Measurements from ENCODE around the gene ZSCAN9. TPM values are rescaled to one million over a fixed set of nuclear protein-coding genes. Genes with fewer than 3 reads are reported as not detected.
A peak's percentile ranks its signal among the peaks of the same experiment; 100 is the strongest.

Gene ZSCAN9
- total and polyA plus RNA-seq, 4 donors: 4.4 to 18.5 (median 14.7) TPM

- Histone ChIP-seq H3K4me3 (ENCODE audit: low read length in 2 of 2) (no peak overlapping the region), H3K4me1 (ENCODE audit: control insufficient read depth in 1 of 2, insufficient read depth in 2 of 2, low read length in 2 of 2) (no peaks in the 10 kb centered on the region), H3K27me3 (ENCODE audit: control insufficient read depth in 1 of 2, insufficient read depth in 2 of 2, low read length in 1 of 2) (no peaks in the 10 kb centered on the region), H3K27ac (ENCODE audit: low read depth in 1 of 2, low read length in 2 of 2) (no peak overlapping the region), H3K36me3 (ENCODE audit: control insufficient read depth in 1 of 2, insufficient read depth in 2 of 2, low read length in 1 of 2) (no peaks in the 10 kb centered on the region), H3K9me3 (ENCODE audit: control insufficient read depth, low read length) (peaks cover 4% of the 10 kb centered on the region)
- DNase-seq (no peak), ATAC-seq (ENCODE audit: low FRiP score) (no peak)
- intact Hi-C loops (cut with DNase I): no loop called here
- WGBS, 2 donors: 12 to 14% methylated on average over 15 of the region's 15 CpGs
Measured at GRCh38 chr6:28206928-28207509, 18.1 kb upstream of the ZSCAN9 start.

GRCh38 chr6:28207510-28208110, 17.5 kb upstream of the ZSCAN9 start:
- H3K36me3 ChIP-seq (ENCODE audit: control insufficient read depth in 1 of 2, insufficient read depth in 2 of 2, low read length in 1 of 2): no peaks in the 10 kb centered on the region
- WGBS, 2 donors: 2% methylated on average over 35 of the region's 35 CpGs
- no peak overlapping the region for H3K27ac ChIP-seq (ENCODE audit: low read depth in 1 of 2, low read length in 2 of 2)
- peak in 1 of 2 donors; percentile 56 for DNase-seq
- H3K4me3 ChIP-seq (ENCODE audit: low read length in 2 of 2): no peak overlapping the region
- ATAC-seq (ENCODE audit: low FRiP score): no peak
- no peaks in the 10 kb centered on the region for H3K4me1 ChIP-seq (ENCODE audit: control insufficient read depth in 1 of 2, insufficient read depth in 2 of 2, low read length in 2 of 2)
- peaks cover 4% of the 10 kb centered on the region for H3K9me3 ChIP-seq (ENCODE audit: control insufficient read depth, low read length)
- no peaks in the 10 kb centered on the region for H3K27me3 ChIP-seq (ENCODE audit: control insufficient read depth in 1 of 2, insufficient read depth in 2 of 2, low read length in 1 of 2)
- intact Hi-C loops (cut with DNase I): no loop called here

GRCh38 chr6:28208111-28208659, 16.9 kb upstream of the ZSCAN9 start:
- Histone ChIP-seq H3K27ac (ENCODE audit: low read depth in 1 of 2, low read length in 2 of 2) (no peak overlapping the region), H3K9me3 (ENCODE audit: control insufficient read depth, low read length) (peaks cover 2% of the 10 kb centered on the region), H3K4me3 (ENCODE audit: low read length in 2 of 2) (no peak overlapping the region), H3K27me3 (ENCODE audit: control insufficient read depth in 1 of 2, insufficient read depth in 2 of 2, low read length in 1 of 2) (no peaks in the 10 kb centered on the region), H3K36me3 (ENCODE audit: control insufficient read depth in 1 of 2, insufficient read depth in 2 of 2, low read length in 1 of 2) (no peaks in the 10 kb centered on the region), H3K4me1 (ENCODE audit: control insufficient read depth in 1 of 2, insufficient read depth in 2 of 2, low read length in 2 of 2) (no peaks in the 10 kb centered on the region)
- DNase-seq: no peak
- no peak for ATAC-seq (ENCODE audit: low FRiP score)
- 5 to 9% methylated on average over 23 of the region's 23 CpGs for WGBS, 2 donors
- intact Hi-C loops (cut with DNase I): no loop called here

GRCh38 chr6:28209753-28210535, 15.1 kb upstream of the ZSCAN9 start:
- DNase-seq: no peak
- H3K27me3 ChIP-seq (ENCODE audit: control insufficient read depth in 1 of 2, insufficient read depth in 2 of 2, low read length in 1 of 2): no peaks in the 10 kb centered on the region
- WGBS, 2 donors: 50 to 52% methylated on average over 7 of the region's 7 CpGs

GRCh38 chr6:28211840-28212509, 13.1 kb upstream of the ZSCAN9 start:
- DNase-seq: no peak
- no peaks in the 10 kb centered on the region for H3K4me1 ChIP-seq (ENCODE audit: control insufficient read depth in 1 of 2, insufficient read depth in 2 of 2, low read length in 2 of 2)
- H3K27me3 ChIP-seq (ENCODE audit: control insufficient read depth in 1 of 2, insufficient read depth in 2 of 2, low read length in 1 of 2): no peaks in the 10 kb centered on the region
- no peak overlapping the region for H3K27ac ChIP-seq (ENCODE audit: low read depth in 1 of 2, low read length in 2 of 2)
- H3K36me3 ChIP-seq (ENCODE audit: control insufficient read depth in 1 of 2, insufficient read depth in 2 of 2, low read length in 1 of 2): no peaks in the 10 kb centered on the region
- H3K4me3 ChIP-seq (ENCODE audit: low read length in 2 of 2): peak overlapping the region in 1 of 2 donors; percentile 18
- no peaks in the 10 kb centered on the region for H3K9me3 ChIP-seq (ENCODE audit: control insufficient read depth, low read length)
- no peak for ATAC-seq (ENCODE audit: low FRiP score)
- WGBS, 2 donors: 7 to 8% methylated on average over 16 of the region's 16 CpGs
- intact Hi-C loops (cut with DNase I): loop anchor here (5.0 to 10.0 kb wide), 2 partner anchors 67 to 70 kb away; partner anchors contain the start of gene ZKSCAN8 (in 2 of the 2)

More at GRCh38 chr6:28209753-28210535, 15.1 kb upstream of the ZSCAN9 start:
- H3K9me3 ChIP-seq (ENCODE audit: control insufficient read depth, low read length): peaks cover 1% of the 10 kb centered on the region
- no peak overlapping the region for H3K4me3 ChIP-seq (ENCODE audit: low read length in 2 of 2)
- H3K4me1 ChIP-seq (ENCODE audit: control insufficient read depth in 1 of 2, insufficient read depth in 2 of 2, low read length in 2 of 2): no peaks in the 10 kb centered on the region
- no peaks in the 10 kb centered on the region for H3K36me3 ChIP-seq (ENCODE audit: control insufficient read depth in 1 of 2, insufficient read depth in 2 of 2, low read length in 1 of 2)
- no peak for ATAC-seq (ENCODE audit: low FRiP score)
- intact Hi-C loops (cut with DNase I): loop anchor here (5.0 to 10.0 kb wide), 2 partner anchors 65 to 68 kb away; partner anchors contain the start of gene ZKSCAN8 (in 2 of the 2)
- H3K27ac ChIP-seq (ENCODE audit: low read depth in 1 of 2, low read length in 2 of 2): no peak overlapping the region

DNA sequence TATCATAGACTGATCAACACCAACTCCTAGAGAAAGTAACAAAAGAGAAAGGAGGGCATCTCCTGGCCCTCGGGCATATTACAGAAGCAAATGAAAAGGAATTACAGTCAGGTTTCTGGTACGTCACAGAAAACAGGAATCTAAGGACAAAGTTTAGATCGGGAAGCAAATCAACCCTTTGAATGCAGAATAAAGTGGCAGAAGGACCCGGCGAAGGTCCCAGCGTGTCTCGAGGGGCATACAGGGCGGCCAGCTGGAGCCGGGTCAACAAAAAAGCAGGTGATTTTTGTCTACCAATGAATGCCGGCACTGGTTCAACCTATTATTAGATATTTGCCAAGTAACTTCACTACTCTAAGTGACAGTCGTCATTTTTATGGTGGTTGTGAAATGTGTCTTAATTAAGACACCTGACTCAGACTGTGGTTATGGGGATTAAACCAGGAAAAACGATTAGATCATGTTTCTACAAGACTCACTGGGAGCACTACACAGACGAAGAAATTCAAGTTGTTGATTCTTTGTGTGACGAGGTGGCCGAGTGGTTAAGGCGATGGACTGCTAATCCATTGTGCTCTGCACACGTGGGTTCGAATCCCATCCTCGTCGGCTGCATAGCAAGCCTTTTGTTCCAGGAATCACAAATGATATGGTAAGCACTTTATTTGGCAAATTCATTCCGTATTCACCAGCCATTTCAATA, 12.4 kb upstream of the ZSCAN9 start:
- H3K27me3 ChIP-seq (ENCODE audit: control insufficient read depth in 1 of 2, insufficient read depth in 2 of 2, low read length in 1 of 2): no peaks in the 10 kb centered on the region
- no peak for DNase-seq
- no peaks in the 10 kb centered on the region for H3K4me1 ChIP-seq (ENCODE audit: control insufficient read depth in 1 of 2, insufficient read depth in 2 of 2, low read length in 2 of 2)
- intact Hi-C loops (cut with DNase I): loop anchor here (5.0 to 10.0 kb wide), 2 partner anchors 68 to 70 kb away; partner anchors contain the start of gene ZKSCAN8 (in 2 of the 2)
- WGBS, 2 donors: 2% methylated on average over 21 of the region's 21 CpGs
- H3K4me3 ChIP-seq (ENCODE audit: low read length in 2 of 2): peak overlapping the region in 1 of 2 donors; percentile 18
- no peak for ATAC-seq (ENCODE audit: low FRiP score)
- H3K9me3 ChIP-seq (ENCODE audit: control insufficient read depth, low read length): no peaks in the 10 kb centered on the region
- no peak overlapping the region for H3K27ac ChIP-seq (ENCODE audit: low read depth in 1 of 2, low read length in 2 of 2)
- no peaks in the 10 kb centered on the region for H3K36me3 ChIP-seq (ENCODE audit: control insufficient read depth in 1 of 2, insufficient read depth in 2 of 2, low read length in 1 of 2)

- DNase-seq (no peak), ATAC-seq (ENCODE audit: low FRiP score) (no peak)
- H3K27ac ChIP-seq (ENCODE audit: low read depth in 1 of 2, low read length in 2 of 2): no peak overlapping the region
- WGBS, 2 donors: 15 to 19% methylated on average over 2 of the region's 2 CpGs
- no peaks in the 10 kb centered on the region for H3K4me1 ChIP-seq (ENCODE audit: control insufficient read depth in 1 of 2, insufficient read depth in 2 of 2, low read length in 2 of 2)
- intact Hi-C loops (cut with DNase I): loop anchor here (5.0 to 10.0 kb wide), 2 partner anchors 68 to 71 kb away; partner anchors contain the start of gene ZKSCAN8 (in 2 of the 2)
- no peak overlapping the region for H3K4me3 ChIP-seq (ENCODE audit: low read length in 2 of 2)
- H3K27me3 ChIP-seq (ENCODE audit: control insufficient read depth in 1 of 2, insufficient read depth in 2 of 2, low read length in 1 of 2): no peaks in the 10 kb centered on the region
- no peaks in the 10 kb centered on the region for H3K9me3 ChIP-seq (ENCODE audit: control insufficient read depth, low read length)
- no peaks in the 10 kb centered on the region for H3K36me3 ChIP-seq (ENCODE audit: control insufficient read depth in 1 of 2, insufficient read depth in 2 of 2, low read length in 1 of 2)
Measured at GRCh38 chr6:28213213-28213523, 11.9 kb upstream of the ZSCAN9 start.

- Histone ChIP-seq H3K9me3 (ENCODE audit: control insufficient read depth, low read length) (no peaks in the 10 kb centered on the region), H3K36me3 (ENCODE audit: control insufficient read depth in 1 of 2, insufficient read depth in 2 of 2, low read length in 1 of 2) (no peaks in the 10 kb centered on the region), H3K27me3 (ENCODE audit: control insufficient read depth in 1 of 2, insufficient read depth in 2 of 2, low read length in 1 of 2) (no peaks in the 10 kb centered on the region), H3K4me1 (ENCODE audit: control insufficient read depth in 1 of 2, insufficient read depth in 2 of 2, low read length in 2 of 2) (no peaks in the 10 kb centered on the region), H3K27ac (ENCODE audit: low read depth in 1 of 2, low read length in 2 of 2) (no peak overlapping the region), H3K4me3 (ENCODE audit: low read length in 2 of 2) (no peak overlapping the region)
- 26 to 31% methylated on average over 8 of the region's 8 CpGs for WGBS, 2 donors
- no peak for ATAC-seq (ENCODE audit: low FRiP score)
- intact Hi-C loops (cut with DNase I): loop anchor here (5.0 to 10.0 kb wide), 3 partner anchors 37 to 122 kb away; partner anchors contain the start of genes ZKSCAN4 (in 1 of the 2), ZKSCAN8 (in 1 of the 2) and ZSCAN31 (in 1 of the 2)
- DNase-seq: no peak
Measured at GRCh38 chr6:28215425-28215824, 9.7 kb upstream of the ZSCAN9 start.

Measured in aorta (tissue), 5 donors.